GM19463 (cell line): ENCODE measurements around the gene ZNF385D.

Experiments
- ATAC-seq: cut with Tn5 transposase; IDR thresholded peaks from one replicate; pipeline ENCODE4 v1.9.1; 2021; ENCODE audit warnings: mild to moderate bottlenecking, moderate library complexity; ENCODE audit not compliant: unreplicated experiment

The ZNF385D gene

DNA sequence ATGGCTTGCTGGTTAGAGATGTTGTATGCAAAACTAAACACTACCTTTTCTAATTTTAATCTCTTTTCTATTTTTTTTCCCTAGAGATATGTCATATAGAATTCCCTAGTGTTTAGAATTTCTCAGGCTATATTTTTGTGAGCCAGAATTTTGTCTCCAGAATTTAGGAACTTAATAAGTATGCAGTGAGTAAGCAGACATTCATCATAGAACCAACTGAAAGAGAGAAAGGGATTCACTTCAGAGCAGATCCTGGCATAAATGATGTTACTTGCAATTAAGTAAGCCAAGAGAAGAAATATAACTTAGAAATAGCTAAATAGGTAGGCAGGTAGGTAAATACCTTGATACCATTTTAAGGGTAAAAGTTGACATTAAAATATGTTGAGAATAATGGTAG, 288.9 kb downstream of the ZNF385D start:
- ATAC-seq, result no peak

- no peak for ATAC-seq
Observed at GRCh38 chr3:21457084-21457483, 293.9 kb downstream of the ZNF385D start.

GRCh38 chr3:21449738-21450137, 301.3 kb downstream of the ZNF385D start:
- no peak for ATAC-seq

DNA sequence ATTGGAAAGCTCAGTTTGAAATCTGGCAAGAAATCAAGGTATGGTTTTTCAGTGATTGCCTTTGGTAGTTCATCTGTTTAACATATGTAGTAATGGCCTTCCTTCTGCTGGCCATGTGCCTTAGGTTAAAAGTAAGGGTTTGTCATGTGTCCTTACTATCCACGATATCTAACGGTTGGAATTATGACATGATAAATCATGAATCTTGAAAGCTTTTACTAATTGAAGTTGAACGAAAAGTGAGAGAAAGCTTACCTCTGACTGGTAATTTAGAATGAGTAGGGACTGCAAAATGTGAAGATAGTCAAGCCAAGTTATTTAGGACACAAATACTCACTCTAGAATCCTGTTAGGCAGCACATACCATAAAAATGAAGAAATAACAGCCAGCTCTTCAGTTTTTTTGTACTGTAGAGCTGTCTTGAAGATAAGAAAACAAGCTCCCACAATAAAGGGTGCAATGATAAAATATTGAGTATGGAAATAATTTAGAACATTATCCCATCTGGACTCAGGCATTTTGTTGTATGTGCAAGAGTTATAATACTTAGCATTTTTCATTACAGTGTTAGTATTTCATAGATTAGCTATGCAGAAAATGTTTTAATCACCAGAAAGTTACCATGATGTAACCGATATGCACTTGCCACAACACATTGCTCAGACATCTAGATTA, 303.4 kb downstream of the ZNF385D start:
- ATAC-seq, result no peak

DNA sequence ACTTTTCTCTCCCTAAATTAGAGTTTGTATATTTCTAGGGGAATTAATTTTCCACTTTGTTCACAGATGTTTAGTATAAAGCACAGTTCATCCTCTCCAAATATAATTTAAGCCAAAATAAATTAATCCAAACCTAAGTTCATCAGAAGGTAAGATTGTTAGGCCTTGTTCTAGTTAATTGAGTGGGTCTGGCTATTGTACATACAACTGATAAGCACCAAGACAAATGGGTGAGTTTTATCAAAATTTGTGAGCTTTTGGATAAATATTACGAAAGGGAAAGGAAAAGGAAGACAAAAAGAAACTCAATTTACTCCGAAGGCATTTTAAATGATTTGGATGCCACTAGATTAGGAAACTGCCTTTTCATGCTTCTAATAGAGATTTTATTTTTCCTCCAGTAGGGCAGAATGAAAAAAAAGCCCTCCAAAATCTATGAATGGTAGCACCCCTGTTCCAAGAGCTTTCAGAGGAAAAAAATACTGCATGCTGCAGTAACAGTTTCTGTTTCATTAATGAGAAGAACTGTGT, 304.0 kb downstream of the ZNF385D start:
- no peak for ATAC-seq

DNA sequence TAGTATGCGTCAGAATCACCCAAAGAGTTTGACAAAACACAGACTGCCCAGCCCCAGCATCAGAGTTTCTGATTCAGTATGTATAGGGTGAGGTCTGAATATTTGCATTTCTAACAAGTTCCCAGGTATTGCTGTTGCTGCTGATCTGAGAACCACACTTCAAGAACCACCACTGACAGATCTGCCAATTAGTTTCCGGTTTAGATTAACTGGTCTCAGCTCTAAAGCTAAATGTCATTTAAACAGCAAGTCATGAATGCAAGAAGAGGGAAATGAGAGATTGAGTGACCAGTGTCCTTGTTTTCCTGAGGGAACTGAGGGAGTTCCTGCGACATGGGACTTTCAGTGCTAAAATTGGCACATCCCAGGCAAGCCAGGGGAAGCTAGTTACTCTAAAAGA, 305.0 kb downstream of the ZNF385D start:
- no peak for ATAC-seq

DNA sequence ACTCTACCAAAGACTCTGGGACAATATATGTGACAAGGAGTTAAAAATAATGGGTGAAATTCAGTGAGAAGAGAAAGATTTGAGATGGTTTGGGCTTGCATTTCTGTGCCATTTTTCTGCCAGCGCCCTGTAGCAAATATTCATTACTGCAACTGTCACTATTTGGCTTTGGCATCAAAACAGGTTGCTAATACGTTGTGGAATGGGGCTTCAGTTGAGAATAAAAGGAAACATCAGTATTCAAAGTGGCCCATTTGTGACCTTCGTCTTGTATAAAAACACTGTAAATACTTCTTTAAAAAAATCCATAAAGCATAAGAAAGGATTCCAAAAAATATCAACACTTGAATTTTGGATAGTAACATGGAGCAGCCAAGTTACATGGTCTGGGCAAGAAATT, 309.2 kb downstream of the ZNF385D start:
- ATAC-seq, result no peak

GRCh38 chr3:21436835-21437234, 314.2 kb downstream of the ZNF385D start:
- no peak for ATAC-seq

DNA sequence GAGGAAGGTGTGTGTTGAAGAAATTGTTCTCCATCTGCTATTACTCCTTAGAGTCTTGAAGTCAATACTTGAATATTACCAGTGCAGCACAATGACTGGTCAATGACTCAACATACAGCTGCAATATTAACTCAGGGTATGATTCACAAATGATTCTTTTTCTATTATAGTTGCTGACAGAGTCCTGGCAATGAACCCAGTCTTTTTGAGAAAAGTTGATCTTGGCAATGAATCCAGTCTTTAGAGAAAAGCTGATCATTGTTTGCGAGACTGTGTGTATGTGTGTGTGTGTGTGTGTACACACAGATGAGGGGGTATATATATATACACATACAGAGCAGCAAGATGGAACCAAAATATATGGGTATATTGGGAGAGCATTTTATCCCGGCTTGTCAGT, 315.1 kb downstream of the ZNF385D start:
- ATAC-seq, result no peak

DNA sequence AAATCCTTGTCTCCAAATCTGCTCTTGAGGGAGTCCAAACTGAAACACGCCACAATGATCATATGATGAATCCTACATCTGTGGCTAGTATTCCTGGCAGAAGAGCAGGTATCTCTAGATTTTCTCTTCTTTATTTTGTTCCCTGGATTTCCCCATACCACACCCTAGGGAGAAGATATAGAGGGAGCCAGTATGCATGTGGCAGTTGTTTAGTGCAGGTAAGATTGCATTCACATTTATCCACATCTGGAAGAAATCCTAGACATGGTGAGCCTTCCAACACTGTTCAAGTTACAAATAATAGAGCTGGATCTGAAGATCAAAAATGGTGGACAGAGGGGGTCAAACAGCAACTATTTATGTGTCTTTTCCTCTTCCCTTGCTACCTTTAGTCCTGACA, 316.7 kb downstream of the ZNF385D start:
- no peak for ATAC-seq

GRCh38 chr3:21433751-21434150, 317.3 kb downstream of the ZNF385D start:
- no peak for ATAC-seq

GRCh38 chr3:21426920-21427319, 324.1 kb downstream of the ZNF385D start:
- no peak for ATAC-seq

- ATAC-seq, result no peak
Observed at GRCh38 chr3:21425715-21426114, 325.3 kb downstream of the ZNF385D start.

DNA sequence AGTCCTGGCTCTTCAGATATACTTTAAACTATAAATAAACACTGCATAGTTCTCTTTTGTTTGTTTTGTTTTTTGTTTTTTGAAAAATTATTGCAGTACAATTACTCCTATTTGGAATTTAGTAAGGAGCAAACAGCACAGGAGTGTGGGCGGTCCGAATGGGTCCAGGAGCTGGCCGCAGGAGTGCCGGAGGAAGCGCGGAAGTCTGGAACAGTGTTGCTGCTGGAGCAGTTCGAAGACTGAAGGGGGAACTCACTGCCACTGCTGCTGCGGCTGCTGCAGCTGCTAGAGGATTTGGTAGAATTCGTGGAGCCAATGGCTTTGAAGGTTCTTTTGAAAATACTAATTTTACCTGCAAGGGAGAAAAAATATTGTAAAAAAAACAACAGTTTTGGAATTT, 329.9 kb downstream of the ZNF385D start:
- ATAC-seq, result no peak

DNA sequence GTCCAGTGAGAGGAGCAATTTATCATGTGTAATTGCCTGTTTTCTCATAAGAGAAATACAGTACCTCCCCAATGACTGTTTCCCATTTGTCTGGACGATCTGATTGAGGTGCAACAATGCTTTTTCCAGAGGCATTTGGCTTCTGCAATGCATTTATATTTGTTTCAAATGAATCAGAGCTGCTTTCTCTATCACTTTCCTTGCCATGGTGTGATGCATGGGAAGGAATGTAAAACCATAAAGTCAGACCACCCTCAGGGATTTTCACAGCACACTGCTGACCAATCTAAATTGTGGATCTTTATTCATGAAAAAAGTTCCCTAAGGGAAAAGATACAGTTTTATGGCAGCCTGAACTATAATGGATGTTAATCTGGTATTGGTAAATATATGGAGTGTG, 333.0 kb downstream of the ZNF385D start:
- ATAC-seq, result no peak

- ATAC-seq, result no peak
Observed at GRCh38 chr3:21414506-21414905, 336.5 kb downstream of the ZNF385D start.

- ATAC-seq, result no peak
Observed at GRCh38 chr3:21411058-21411457, 340.0 kb downstream of the ZNF385D start.

GRCh38 chr3:21409401-21409800, 341.6 kb downstream of the ZNF385D start:
- no peak for ATAC-seq

- ATAC-seq, result no peak
Observed at GRCh38 chr3:21407743-21408142, 343.3 kb downstream of the ZNF385D start.

GRCh38 chr3:21405671-21406667, 345.0 kb downstream of the ZNF385D start:
- no peak for ATAC-seq

GRCh38 chr3:21398461-21398860, 352.5 kb downstream of the ZNF385D start:
- no peak for ATAC-seq
